HepG2 (cell line): ENCODE data around the gene OR11G2. TPM values are rescaled to one million over a fixed set of nuclear protein-coding genes. Genes with fewer than 3 reads are reported as not detected.
"Not testable (repeated sequence)": the region's sequence is repeated elsewhere in the genome, so short reads cannot be mapped to it uniquely, and the experiment has no call there.

Source experiments
- ATAC-seq: fragments of 200-7000 bp; cut with Tn5 transposase; 3 replicates; pipeline ENCODE4 v1.9.1; 2020; ENCODE audit warnings: mild to moderate bottlenecking, moderate library complexity
- BruUV-seq: library from RNA; stranded (reverse); fragments of 400-500 nt; replicated peaks from 2 replicates; lab custom pipeline; 2021; lab: Mats Ljungman, UMichigan
- CTCF ChIA-PET: fragments of 300-600 bp; formaldehyde crosslinking; extraction: SDS; loops from one replicate; lab custom pipeline; 2021; ENCODE audit warnings: low total read pairs, inconsistent platforms, low intra/inter-chr PET ratio; lab: Yijun Ruan, JAX
- POLR2A ChIA-PET: fragments of 350-600 bp; sonication (Branson Sonifier 250); formaldehyde crosslinking; loops from one replicate; lab custom pipeline; 2020; ENCODE audit warnings: antibody characterized with exemption, inconsistent platforms; lab: Yijun Ruan, JAX
- DNase-seq: peaks from one replicate; pipeline ENCODE4 v3.0.0-alpha.2; 2015; ENCODE audit warnings: low spot score
- FAIRE-seq: peaks from 3 replicates; lab custom pipeline; 2011; peaks lifted over from hg19 to GRCh38; lab: Jason Lieb, UNC
- H2AFZ ChIP-seq: one replicate; pipeline ENCODE4 v1.6.1; 2011; ENCODE audit warnings: low read length, inconsistent platforms
- H3K27ac ChIP-seq: fragments of 300-600 bp; 3 replicates; pipeline ENCODE4 v1.8.0; 2011; ENCODE audit warnings: mixed run types, mild to moderate bottlenecking, mixed read lengths, low read length, inconsistent platforms; ENCODE audit not compliant: insufficient read depth; ENCODE audit errors: extremely low read length
- H3K27me3 ChIP-seq, 2 experiments: fragments of 200-600 bp in 1 of 2; 2 replicates in 1 of 2; 3 replicates in 1 of 2; pipeline versions ENCODE4 v1.6.0 to v1.8.0; 2011; ENCODE audit warnings: low read length in 2 of 2, mild to moderate bottlenecking in 2 of 2, moderate library complexity in 2 of 2, inconsistent platforms in 1 of 2; ENCODE audit not compliant: insufficient read depth in 2 of 2, control insufficient read depth in 1 of 2
- H3K36me3 ChIP-seq, 2 experiments: fragments of 200-600 bp in 1 of 2; replicated peaks in 1 of 2; 2 replicates in 1 of 2; 3 replicates in 1 of 2; pipeline versions ENCODE4 v1.5.1 to v1.8.0; 2011; ENCODE audit warnings: low read length in 2 of 2, inconsistent platforms in 1 of 2; ENCODE audit not compliant: insufficient read depth in 2 of 2, control insufficient read depth in 1 of 2
- H3K4me1 ChIP-seq: 2 replicates; pipeline ENCODE4 v1.5.1; 2012; ENCODE audit warnings: low read length, inconsistent platforms; ENCODE audit not compliant: insufficient read depth
- H3K4me2 ChIP-seq: 2 replicates; pipeline ENCODE4 v1.6.0; 2011; ENCODE audit warnings: low read depth, low read length, inconsistent platforms
- H3K4me3 ChIP-seq, 3 experiments: fragments of 200-600 bp in 1 of 3; sonication (generic), shearing (Covaris generic) in 1 of 3; replicated peaks in 1 of 3; 2 replicates each; pipeline ENCODE4 v1.5.1; 2011 to 2016; ENCODE audit warnings: low read length in 3 of 3, inconsistent platforms in 2 of 3, low read depth in 2 of 3, mild to moderate bottlenecking in 2 of 3, control low read depth in 1 of 3, mixed read lengths in 1 of 3; ENCODE audit not compliant: insufficient read depth in 1 of 3
- H3K79me2 ChIP-seq: one replicate; pipeline ENCODE4 v1.6.1; 2011; ENCODE audit warnings: low read length, inconsistent platforms; ENCODE audit not compliant: insufficient read depth
- H3K9ac ChIP-seq: 2 replicates; pipeline ENCODE4 v1.6.0; 2011; ENCODE audit warnings: mild to moderate bottlenecking, low read depth, low read length, inconsistent platforms; ENCODE audit not compliant: insufficient read depth
- H3K9me3 ChIP-seq: 2 replicates; pipeline ENCODE4 v1.5.1; 2012; ENCODE audit warnings: mild to moderate bottlenecking, low read length
- H4K20me1 ChIP-seq: 2 replicates; pipeline ENCODE4 v1.6.0; 2011; ENCODE audit warnings: inconsistent platforms, mild to moderate bottlenecking, low read length, moderate library complexity; ENCODE audit not compliant: insufficient read depth
- GATAD2A ChIP-seq: IDR thresholded peaks from 2 replicates; pipeline ENCODE4 v1.6.1; 2016
- STAG1 ChIP-seq: sonication (generic); formaldehyde crosslinking; IDR thresholded peaks from 2 replicates; pipeline ENCODE4 v1.4.0; 2020; ENCODE audit warnings: missing genetic modification reagents
- ZBTB7B ChIP-seq: sonication (generic); formaldehyde crosslinking; IDR thresholded peaks from 2 replicates; pipeline ENCODE4 v1.4.0; 2020; ENCODE audit warnings: missing genetic modification reagents
- ZSCAN31 ChIP-seq: sonication (generic); formaldehyde crosslinking; IDR thresholded peaks from 2 replicates; pipeline ENCODE4 v1.5.0; 2020; ENCODE audit warnings: low read depth, mild to moderate bottlenecking, missing genetic modification reagents
- WGBS: methylation state at CpG from one replicate; pipeline ENCODE4 v1.1.6; 2017; ENCODE audit warnings: low lambda C conversion rate; 5-methylcytosine and 5-hydroxymethylcytosine counted together
- in situ Hi-C: cut with HindIII; loops from 2 replicates; pipeline ENCODE4 v1.10.0; 2017; ENCODE audit warnings: low pct_unique_long_range_greater_than_20kb; ENCODE audit not compliant: extremely low pct_ligation_motif_present
- intact Hi-C: fragments of 100-400 bp; cut with micrococcal nuclease; formaldehyde crosslinking; loops from one replicate; pipeline ENCODE4 v1.10.0; 2022; ENCODE audit not compliant: unreplicated experiment
- polyA plus RNA-seq, 8 experiments: library from polyadenylated mRNA; depleted of rRNA in 3 of 8; stranded (reverse) in 7 of 8; unstranded in 1 of 8; fragments of >200 nt; fragmentation: Illumina TruSeq in 4 of 8; extraction: Trizol in 4 of 8; gene quantifications; 2 replicates each; pipeline versions ENCODE4 v1.2.1 to v1.2.3, GENCODE V29; 2011 to 2016; ENCODE audit warnings: low read depth in 4 of 8, missing spikeins in 1 of 8, mixed read lengths in 1 of 8; ENCODE audit not compliant: insufficient read depth in 1 of 8
- total RNA-seq, 5 experiments: library from RNA; depleted of rRNA; stranded (reverse); fragments of >200 nt; fragmentation: Illumina TruSeq; extraction: Trizol; gene quantifications; 2 replicates each; pipeline ENCODE4 v1.2.3, GENCODE V29; 2016; ENCODE audit warnings: low read depth in 1 of 5

Gene OR11G2
- total and polyA plus RNA-seq, 2 of the 13 experiments (the other 11 are each of a cell fraction or from before 2014, with no cell fraction given): not detected

DNA sequence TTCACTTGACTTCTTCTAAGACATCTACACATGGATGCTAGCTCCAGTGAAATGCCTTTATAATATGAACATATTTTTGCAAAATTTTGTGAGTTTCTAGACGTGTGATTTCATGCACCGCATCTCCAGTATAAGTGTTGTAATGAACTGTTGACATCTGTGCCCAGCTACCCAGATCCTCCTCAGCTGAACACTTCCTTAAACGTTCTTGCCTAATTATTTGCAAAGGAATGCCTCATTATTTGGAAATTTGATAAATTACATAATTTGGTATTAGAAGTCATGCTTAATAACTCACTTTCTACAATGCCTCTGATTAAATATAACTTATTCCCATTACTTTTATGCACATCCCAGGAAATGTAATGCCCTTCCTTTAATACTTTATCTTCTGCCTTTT is 14.0 kb downstream of the OR11G2 start:
- FAIRE-seq: no peak
- ChIA-PET CTCF (no interaction called here), POLR2A (no interaction called here)
- TF ChIP-seq ZSCAN31 (no peak), ZBTB7B (CRISPR knock-in tag) (no peak)
- Histone ChIP-seq H3K4me3 (no peak overlapping the region), H3K27ac (no peak overlapping the region), H3K4me1 (no peaks in the 10 kb centered on the region), H3K9me3 (no peaks in the 10 kb centered on the region), H3K27me3 (no peaks in the 10 kb centered on the region), H2AFZ (no peak overlapping the region), H3K79me2 (no peaks in the 10 kb centered on the region), H4K20me1 (no peaks in the 10 kb centered on the region), H3K9ac (no peak overlapping the region), H3K36me3 (no peaks in the 10 kb centered on the region), H3K4me2 (no peak overlapping the region)
- DNase-seq: no peak
- 41% methylated on average over 3 of the region's 3 CpGs for WGBS
- no TSS peak for BruUV-seq
- ATAC-seq: no peak
- intact Hi-C loops: no loop called here
- in situ Hi-C loops: no loop called here

DNA sequence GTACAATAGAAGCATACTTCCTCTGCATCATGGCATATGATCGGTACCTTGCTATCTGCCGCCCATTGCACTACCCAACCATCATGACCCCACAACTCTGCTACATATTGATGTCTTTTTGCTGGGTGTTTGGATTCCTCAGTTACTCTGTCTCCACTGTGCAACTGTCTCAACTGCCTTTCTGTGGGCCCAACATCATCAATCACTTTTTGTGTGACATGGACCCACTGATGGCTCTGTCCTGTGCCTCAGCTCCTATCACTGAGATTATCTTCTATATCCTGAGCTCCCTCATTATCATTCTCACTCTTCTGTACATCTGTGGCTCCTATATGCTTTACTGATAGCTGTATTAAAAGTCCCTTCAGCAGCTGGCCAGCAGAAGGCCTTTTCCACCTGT is 18.9 kb downstream of the OR11G2 start:
- Histone ChIP-seq H3K4me3 (no peak overlapping the region), H3K4me2 (no peak overlapping the region), H4K20me1 (no peaks in the 10 kb centered on the region), H3K9me3 (no peaks in the 10 kb centered on the region), H3K9ac (no peak overlapping the region), H3K27me3 (no peaks in the 10 kb centered on the region), H3K79me2 (no peaks in the 10 kb centered on the region), H3K4me1 (no peaks in the 10 kb centered on the region), H2AFZ (no peak overlapping the region), H3K36me3 (no peaks in the 10 kb centered on the region), H3K27ac (no peak overlapping the region)
- TF ChIP-seq GATAD2A (CRISPR knock-in tag) (no peak), STAG1 (no peak)
- CTCF ChIA-PET: no interaction called here
- FAIRE-seq (no peak), DNase-seq (no peak), ATAC-seq (no peak)
- no TSS peak for BruUV-seq
- intact Hi-C loops: no loop called here
- POLR2A ChIA-PET: no interaction called here
- in situ Hi-C loops: no loop called here
- 77% methylated on average over 2 of the region's 2 CpGs for WGBS

DNA sequence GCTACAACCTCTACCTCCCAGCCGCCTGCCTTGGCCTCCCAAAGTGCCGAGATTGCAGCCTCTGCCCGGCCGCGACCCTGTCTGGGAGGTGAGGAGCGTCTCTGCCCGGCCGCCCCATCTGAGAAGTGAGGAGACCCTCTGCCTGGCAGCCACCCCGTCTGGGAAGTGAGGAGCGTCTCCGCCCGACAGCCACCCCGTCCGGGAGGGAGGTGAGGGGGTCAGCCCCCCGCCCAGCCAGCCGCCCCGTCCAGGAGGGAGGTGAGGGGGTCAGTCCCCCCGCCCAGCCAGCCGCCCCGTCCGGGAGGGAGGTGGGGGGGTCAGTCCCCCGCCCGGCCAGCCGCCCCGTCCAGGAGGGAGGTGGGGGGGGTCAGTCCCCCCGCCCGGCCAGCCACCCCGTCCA is 21.7 kb downstream of the OR11G2 start:
- H3K4me2 ChIP-seq, H3K4me3 ChIP-seq, H3K9me3 ChIP-seq, FAIRE-seq, H3K36me3 ChIP-seq, intact Hi-C loops, H3K27ac ChIP-seq, in situ Hi-C loops, H3K27me3 ChIP-seq, BruUV-seq, CTCF ChIA-PET, H2AFZ ChIP-seq, H3K4me1 ChIP-seq, H3K79me2 ChIP-seq, DNase-seq, H3K9ac ChIP-seq, ATAC-seq, H4K20me1 ChIP-seq, POLR2A ChIA-PET: not testable (repeated sequence)
- WGBS: 80% methylated on average over 3 of the region's 28 CpGs
